ENCODE data around the gene DDX46.
A peak's percentile ranks its signal among the peaks of the same experiment; 100 is the strongest.
"Not testable (repeated sequence)": the region's sequence is repeated elsewhere in the genome, so short reads cannot be mapped to it uniquely, and the experiment has no call there.

Gene DDX46

DNA sequence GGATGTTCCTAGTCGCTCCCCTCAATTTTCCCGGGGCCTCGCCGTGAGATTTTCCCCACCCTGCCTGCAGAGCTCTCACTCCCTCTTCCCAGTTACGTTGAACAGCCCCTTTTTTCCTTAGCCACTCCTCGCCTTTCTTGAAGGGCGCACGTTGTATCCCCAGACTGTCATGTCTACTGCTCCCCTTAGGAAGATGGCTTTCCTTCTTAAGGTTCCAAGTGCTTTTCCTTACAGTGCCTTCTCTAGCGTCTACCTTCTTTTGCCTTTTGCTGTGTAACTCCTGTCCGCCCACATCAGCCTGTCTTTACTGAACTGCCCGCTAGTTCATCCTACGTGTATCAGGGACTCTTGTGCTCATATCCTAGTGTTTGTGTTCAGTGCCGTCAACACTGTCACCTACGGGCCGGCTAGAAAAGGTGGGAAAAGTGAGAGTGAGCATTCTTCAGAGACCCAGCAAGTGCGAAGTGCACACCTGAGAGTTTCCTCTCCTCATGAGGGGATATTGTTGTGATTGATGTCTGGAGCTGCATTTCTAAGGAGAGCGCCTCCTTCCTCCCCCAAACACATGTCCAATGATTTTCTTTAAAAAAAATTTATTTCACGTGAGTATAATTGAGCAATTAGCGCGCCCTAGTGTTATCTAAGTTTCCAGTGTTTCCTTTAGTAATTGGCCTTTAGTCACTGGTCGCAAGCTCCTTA, 19.5 kb upstream of the DDX46 start:
- no peak for TF ChIP-seq POLR2AphosphoS5 (IDR thresholded peaks at IDR 0.05; ENCODE audit: low read depth, low read length)
- no peak for TF ChIP-seq POLR2A (IDR thresholded peaks at IDR 0.05; ENCODE audit: low read depth, low read length)
- no peak for TF ChIP-seq TAF1 (IDR thresholded peaks at IDR 0.05; ENCODE audit: borderline replicate concordance, low read depth, low read length)
- DNase-seq (ENCODE audit: insufficient read length) = no peak
- peak; percentile 79 for FAIRE-seq

- DNase-seq (ENCODE audit: insufficient read length) (no peak), FAIRE-seq (no peak)
- no peak for TF ChIP-seq TAF1 (IDR thresholded peaks at IDR 0.05; ENCODE audit: borderline replicate concordance, low read depth, low read length)
- no peak for TF ChIP-seq POLR2AphosphoS5 (IDR thresholded peaks at IDR 0.05; ENCODE audit: low read depth, low read length)
- TF ChIP-seq POLR2A (IDR thresholded peaks at IDR 0.05; ENCODE audit: low read depth, low read length) = no peak
Measured at GRCh38 chr5:134741052-134741451, 17.5 kb upstream of the DDX46 start.

GRCh38 chr5:134742134-134742533, 16.4 kb upstream of the DDX46 start:
- TF ChIP-seq POLR2AphosphoS5 (IDR thresholded peaks at IDR 0.05; ENCODE audit: low read depth, low read length) (no peak), POLR2A (IDR thresholded peaks at IDR 0.05; ENCODE audit: low read depth, low read length) (no peak), TAF1 (IDR thresholded peaks at IDR 0.05; ENCODE audit: borderline replicate concordance, low read depth, low read length) (no peak)
- FAIRE-seq (no peak), DNase-seq (ENCODE audit: insufficient read length) (no peak)

- FAIRE-seq (no peak), DNase-seq (ENCODE audit: insufficient read length) (no peak)
- TF ChIP-seq POLR2A (IDR thresholded peaks at IDR 0.05; ENCODE audit: low read depth, low read length) = no peak
- no peak for TF ChIP-seq POLR2AphosphoS5 (IDR thresholded peaks at IDR 0.05; ENCODE audit: low read depth, low read length)
- no peak for TF ChIP-seq TAF1 (IDR thresholded peaks at IDR 0.05; ENCODE audit: borderline replicate concordance, low read depth, low read length)
Measured at GRCh38 chr5:134749415-134749814, 9.2 kb upstream of the DDX46 start.

DNA sequence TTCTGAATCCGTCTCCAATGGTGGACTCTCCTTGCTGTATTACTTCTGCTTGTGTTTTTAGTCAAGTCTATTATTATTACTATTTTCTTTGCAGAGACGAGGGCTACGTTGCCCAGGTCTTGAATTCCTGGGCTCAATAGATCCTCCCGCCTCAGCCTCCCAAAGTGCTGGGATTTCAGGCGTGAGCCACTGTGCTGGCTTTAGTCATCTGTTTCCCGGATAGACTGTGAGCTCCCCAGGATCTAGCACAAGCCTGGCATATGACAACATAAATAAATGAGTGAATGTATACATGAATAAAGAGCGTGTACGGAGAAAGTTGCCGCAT, 439 bp upstream of the DDX46 start:
- DNase-seq (ENCODE audit: insufficient read length) = no peak
- no peak for TF ChIP-seq POLR2A (IDR thresholded peaks at IDR 0.05; ENCODE audit: low read depth, low read length)
- TF ChIP-seq POLR2AphosphoS5 (IDR thresholded peaks at IDR 0.05; ENCODE audit: low read depth, low read length) = no peak
- TF ChIP-seq TAF1 (IDR thresholded peaks at IDR 0.05; ENCODE audit: borderline replicate concordance, low read depth, low read length) = no peak
- FAIRE-seq = no peak

- FAIRE-seq; DNase-seq (ENCODE audit: insufficient read length): not testable (repeated sequence)
Measured at GRCh38 chr5:134767528-134768291, 9.1 kb downstream of the DDX46 start.

GRCh38 chr5:134769206-134769605, 10.6 kb downstream of the DDX46 start:
- FAIRE-seq (no peak), DNase-seq (ENCODE audit: insufficient read length) (no peak)
- TF ChIP-seq POLR2AphosphoS5 (IDR thresholded peaks at IDR 0.05; ENCODE audit: low read depth, low read length) (no peak), TAF1 (IDR thresholded peaks at IDR 0.05; ENCODE audit: borderline replicate concordance, low read depth, low read length) (no peak), POLR2A (IDR thresholded peaks at IDR 0.05; ENCODE audit: low read depth, low read length) (no peak)

DNA sequence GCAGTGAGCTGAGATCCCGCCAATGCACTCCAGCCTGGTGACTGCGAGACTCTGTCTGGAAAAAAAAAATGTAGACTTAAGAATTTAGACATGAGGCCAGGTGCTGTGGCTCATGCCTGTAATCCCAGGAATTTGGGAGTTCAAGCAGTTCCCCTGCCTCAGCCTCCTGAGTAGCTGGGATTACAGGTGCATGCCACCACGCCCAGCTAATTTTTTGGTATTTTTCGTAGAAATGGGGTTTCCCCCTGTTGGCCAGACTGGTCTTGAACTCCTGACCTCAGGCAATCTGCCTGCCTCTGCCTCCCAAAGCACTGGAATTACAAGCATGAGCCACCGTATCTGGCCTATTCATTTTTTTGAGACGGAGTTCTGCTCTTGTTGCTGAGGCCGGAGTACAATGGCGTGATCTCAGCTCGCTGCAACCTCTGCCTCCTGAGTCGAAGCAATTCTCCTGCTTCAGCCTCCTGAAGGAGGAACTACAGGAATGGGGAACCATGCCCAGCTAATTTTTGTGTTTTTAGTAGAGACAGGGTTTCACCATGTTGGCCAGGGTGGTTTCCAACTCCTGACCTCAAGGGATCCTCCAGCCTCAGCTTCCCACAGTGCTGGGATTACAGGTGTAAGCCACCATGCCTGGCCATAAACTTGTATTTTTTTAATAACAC, 14.0 kb downstream of the DDX46 start:
- DNase-seq (ENCODE audit: insufficient read length) = no peak
- no peak for TF ChIP-seq POLR2A (IDR thresholded peaks at IDR 0.05; ENCODE audit: low read depth, low read length)
- TF ChIP-seq POLR2AphosphoS5 (IDR thresholded peaks at IDR 0.05; ENCODE audit: low read depth, low read length) = no peak
- no peak for FAIRE-seq

- TF ChIP-seq POLR2AphosphoS5 (IDR thresholded peaks at IDR 0.05; ENCODE audit: low read depth, low read length) = no peak
- no peak for TF ChIP-seq POLR2A (IDR thresholded peaks at IDR 0.05; ENCODE audit: low read depth, low read length)
- no peak for TF ChIP-seq TAF1 (IDR thresholded peaks at IDR 0.05; ENCODE audit: borderline replicate concordance, low read depth, low read length)
- no peak for FAIRE-seq
Measured at GRCh38 chr5:134777366-134777765, 18.8 kb downstream of the DDX46 start.

GRCh38 chr5:134784241-134784920, 25.8 kb downstream of the DDX46 start:
- no peak for FAIRE-seq
- DNase-seq (ENCODE audit: insufficient read length) = no peak
- TF ChIP-seq POLR2A (IDR thresholded peaks at IDR 0.05; ENCODE audit: low read depth, low read length) (no peak), POLR2AphosphoS5 (IDR thresholded peaks at IDR 0.05; ENCODE audit: low read depth, low read length) (no peak), TAF1 (IDR thresholded peaks at IDR 0.05; ENCODE audit: borderline replicate concordance, low read depth, low read length) (no peak)

More at GRCh38 chr5:134777366-134777765, 18.8 kb downstream of the DDX46 start:
- no peak for DNase-seq (ENCODE audit: insufficient read length)

DNA sequence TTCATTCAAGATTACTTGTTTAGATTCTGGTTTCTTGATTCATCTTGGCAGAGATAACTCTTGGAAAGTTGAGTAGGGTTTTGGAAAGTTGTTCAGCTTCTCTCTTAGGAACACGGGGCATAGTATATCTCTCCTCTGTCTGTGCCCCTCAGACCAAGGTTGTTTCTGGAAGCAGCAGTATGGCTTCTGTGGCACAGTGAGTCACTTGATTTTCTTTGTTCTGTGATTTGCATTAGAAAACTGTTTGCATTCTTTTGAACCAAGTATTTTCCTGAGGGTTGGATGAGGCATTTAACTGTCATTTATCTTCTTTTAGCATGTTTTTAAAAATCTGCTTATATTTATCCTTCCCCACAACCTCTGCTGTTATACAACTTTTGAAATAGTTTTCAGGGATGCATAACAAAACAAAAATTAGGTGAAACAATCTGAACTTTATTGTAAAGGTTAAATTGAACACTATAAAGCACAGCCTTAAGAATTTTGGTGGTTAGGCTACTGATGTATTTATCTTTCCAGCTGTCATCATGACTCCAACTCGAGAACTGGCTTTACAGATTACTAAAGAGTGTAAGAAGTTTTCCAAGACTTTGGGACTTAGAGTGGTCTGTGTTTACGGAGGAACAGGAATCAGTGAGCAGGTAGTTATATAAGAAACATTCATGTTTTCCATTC, 26.5 kb downstream of the DDX46 start:
- FAIRE-seq = no peak
- TF ChIP-seq POLR2A (IDR thresholded peaks at IDR 0.05; ENCODE audit: low read depth, low read length) = no peak
- TF ChIP-seq POLR2AphosphoS5 (IDR thresholded peaks at IDR 0.05; ENCODE audit: low read depth, low read length) = no peak
- no peak for TF ChIP-seq TAF1 (IDR thresholded peaks at IDR 0.05; ENCODE audit: borderline replicate concordance, low read depth, low read length)
- no peak for DNase-seq (ENCODE audit: insufficient read length)
